HCT116 (cell line): Measurements from ENCODE around the gene OLFML3.

Experiments
- CTCF ChIP-seq, 3 experiments: fragments of 200-600 bp in 1 of 3; sonication (generic) in 1 of 3; IDR thresholded peaks in 2 of 3; conservative IDR thresholded peaks in 1 of 3; 2 replicates each; pipeline ENCODE4 v1.5.1; 2012 to 2017; ENCODE audit warnings: low read depth in 2 of 3, low read length in 2 of 3, antibody characterized with exemption in 1 of 3, borderline replicate concordance in 1 of 3, control low read depth in 1 of 3, mild to moderate bottlenecking in 1 of 3, mixed read lengths in 1 of 3, mixed run types in 1 of 3, moderate library complexity in 1 of 3; ENCODE audit not compliant: insufficient read depth in 1 of 3
- FOSL1 ChIP-seq: IDR thresholded peaks from 2 replicates; pipeline ENCODE4 v1.6.1; 2012; ENCODE audit warnings: low read depth
- JUND ChIP-seq: IDR thresholded peaks from 2 replicates; pipeline ENCODE4 v1.6.1; 2012
- POLR2A ChIP-seq: IDR thresholded peaks from 2 replicates; pipeline ENCODE4 v1.7.0; 2011; ENCODE audit warnings: borderline replicate concordance; ENCODE audit not compliant: insufficient read depth, insufficient read length; ENCODE audit errors: extremely low read depth
- POLR2AphosphoS5 ChIP-seq: IDR thresholded peaks from 2 replicates; pipeline ENCODE4 v1.6.1; 2011; ENCODE audit warnings: mild to moderate bottlenecking, low read depth, low read length, moderate library complexity
- REST ChIP-seq: IDR thresholded peaks from 2 replicates; pipeline ENCODE4 v1.6.1; 2012; ENCODE audit warnings: low read depth
- ZNF274 ChIP-seq: fragments of 200-500 bp; sonication (Bioruptor generic); IDR thresholded peaks from 2 replicates; pipeline ENCODE4 v1.6.1; 2014; ENCODE audit warnings: mild to moderate bottlenecking, low read depth, low read length, inconsistent platforms

GRCh38 chr1:113975211-113975895 lies 3.9 kb upstream of the OLFML3 start:
- no peak for TF ChIP-seq CTCF (IDR thresholded peaks at IDR 0.05 in 2 of 3, conservative IDR thresholded peaks at IDR 0.05 in 1 of 3; ENCODE audit: borderline replicate concordance in 1 of 3, insufficient read depth in 1 of 3, low read depth in 2 of 3, low read length in 2 of 3)
- no peak for TF ChIP-seq FOSL1
- no peak for TF ChIP-seq REST
- no peak for TF ChIP-seq ZNF274
- no peak for TF ChIP-seq POLR2AphosphoS5
- no peak for TF ChIP-seq JUND
- no peak for TF ChIP-seq POLR2A
